NCI-H226 (cell line): Measurements from ENCODE around the gene GMEB1.
A peak's percentile ranks its signal among the peaks of the same experiment; 100 is the strongest.
"Not testable (repeated sequence)": the region's sequence is repeated elsewhere in the genome, so short reads cannot be mapped to it uniquely, and the experiment has no call there.

ENCODE experiments used
- DNase-seq: peaks from one replicate; pipeline ENCODE4 v3.0.0-alpha.2; 2015

Gene GMEB1, protein sequence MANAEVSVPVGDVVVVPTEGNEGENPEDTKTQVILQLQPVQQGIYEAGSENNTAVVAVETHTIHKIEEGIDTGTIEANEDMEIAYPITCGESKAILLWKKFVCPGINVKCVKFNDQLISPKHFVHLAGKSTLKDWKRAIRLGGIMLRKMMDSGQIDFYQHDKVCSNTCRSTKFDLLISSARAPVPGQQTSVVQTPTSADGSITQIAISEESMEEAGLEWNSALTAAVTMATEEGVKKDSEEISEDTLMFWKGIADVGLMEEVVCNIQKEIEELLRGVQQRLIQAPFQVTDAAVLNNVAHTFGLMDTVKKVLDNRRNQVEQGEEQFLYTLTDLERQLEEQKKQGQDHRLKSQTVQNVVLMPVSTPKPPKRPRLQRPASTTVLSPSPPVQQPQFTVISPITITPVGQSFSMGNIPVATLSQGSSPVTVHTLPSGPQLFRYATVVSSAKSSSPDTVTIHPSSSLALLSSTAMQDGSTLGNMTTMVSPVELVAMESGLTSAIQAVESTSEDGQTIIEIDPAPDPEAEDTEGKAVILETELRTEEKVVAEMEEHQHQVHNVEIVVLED

DNA sequence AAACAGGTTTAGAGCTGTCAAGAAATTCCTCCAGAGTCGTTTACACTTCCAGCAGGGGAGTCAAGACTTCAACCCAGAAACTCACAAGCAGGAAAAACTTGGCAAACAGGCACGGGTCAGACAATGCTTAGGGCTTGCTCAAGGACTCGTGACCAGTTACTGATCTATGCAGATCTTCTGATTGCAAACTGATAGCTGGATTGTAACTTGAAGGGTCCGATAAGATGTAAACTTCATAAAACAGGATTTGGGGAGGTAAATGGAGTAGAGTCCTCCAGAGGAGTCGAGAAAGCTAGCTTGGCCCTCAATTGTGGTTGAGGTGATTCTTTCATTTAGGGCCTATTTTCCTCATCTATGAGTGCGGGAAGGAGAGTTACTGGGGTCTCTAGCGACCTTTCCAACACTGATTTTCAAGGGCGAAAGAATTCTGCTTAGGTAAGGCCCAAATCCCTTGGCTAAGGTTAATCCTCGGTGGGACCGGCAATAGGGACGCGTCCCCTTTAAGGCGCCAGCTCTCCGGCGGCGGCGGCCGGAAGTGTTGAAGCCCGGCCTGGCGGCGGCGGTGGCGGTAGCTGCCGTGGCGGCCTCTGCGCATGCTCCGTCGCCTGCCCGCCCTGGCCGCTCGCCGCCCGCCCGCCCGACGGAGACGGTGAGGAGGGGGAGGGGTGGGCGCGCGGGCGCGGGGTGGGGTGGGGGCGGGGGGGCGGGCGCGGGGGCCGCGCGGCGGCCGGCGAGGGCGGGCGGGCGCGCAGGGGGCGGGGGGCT, at the start of gene GMEB1:
GMEB1 (plus strand) TSS at position 594 of the 765 bp plus-strand sequence. CDS start 14,829 bp downstream, outside the sequence.
- DNase-seq, result peak; percentile 77

DNA sequence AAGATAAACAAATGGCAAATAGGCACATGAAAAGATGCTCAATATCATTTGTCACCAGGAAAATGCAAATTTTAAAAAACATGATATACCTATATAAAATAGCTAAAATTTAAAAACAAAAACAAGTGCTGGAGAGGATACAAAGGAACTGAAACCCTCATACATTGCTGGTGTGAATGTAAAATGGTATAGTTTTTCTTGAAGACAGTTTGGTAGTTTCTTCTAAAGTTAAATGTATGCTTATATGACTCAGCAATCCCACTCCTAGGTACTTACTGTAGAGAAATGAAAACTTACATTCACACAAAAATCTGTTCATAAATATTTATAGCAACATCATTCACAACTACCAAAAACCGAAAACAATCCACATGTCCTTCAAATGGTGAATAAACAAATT, 36.9 kb upstream of the GMEB1 start:
- no peak for DNase-seq

DNA sequence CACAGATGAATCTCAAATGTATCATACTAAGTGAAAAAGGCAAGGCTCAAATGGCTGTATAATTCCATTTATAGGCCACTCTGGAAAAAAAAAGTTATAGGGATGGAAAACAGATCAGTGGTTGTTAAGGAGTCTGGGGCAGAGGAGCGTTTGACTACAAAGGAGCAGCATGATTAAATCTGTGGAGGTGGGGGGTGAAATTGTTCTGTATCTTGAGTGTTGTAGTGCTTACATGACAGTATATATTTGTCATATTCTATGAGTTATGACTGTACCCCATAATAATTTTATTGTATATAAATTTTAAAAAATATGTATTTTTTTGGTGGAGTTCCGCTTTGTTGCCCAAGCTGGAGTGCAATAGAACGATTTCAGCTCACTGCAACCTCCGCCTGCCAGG, 36.0 kb upstream of the GMEB1 start:
- no peak for DNase-seq

DNA sequence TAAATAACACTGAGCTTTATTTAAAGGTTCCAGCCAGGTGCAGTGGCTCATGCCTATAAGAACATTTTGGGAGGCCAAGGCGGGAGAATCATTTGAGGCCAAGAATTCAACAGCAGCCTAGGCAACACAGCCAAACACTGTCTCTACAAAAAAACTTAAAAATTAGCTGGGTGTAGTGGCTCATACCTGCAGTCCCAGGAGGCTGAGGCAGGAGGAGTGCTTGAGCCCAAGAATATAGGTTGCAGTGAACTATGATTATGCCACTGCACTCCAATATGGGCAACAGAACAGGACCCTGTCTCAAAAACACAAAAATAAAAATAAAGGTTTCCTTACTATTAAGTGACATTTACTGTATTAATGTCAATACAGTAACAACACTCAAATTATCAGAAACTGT, 27.8 kb upstream of the GMEB1 start:
- DNase-seq, result peak; percentile 39

DNA sequence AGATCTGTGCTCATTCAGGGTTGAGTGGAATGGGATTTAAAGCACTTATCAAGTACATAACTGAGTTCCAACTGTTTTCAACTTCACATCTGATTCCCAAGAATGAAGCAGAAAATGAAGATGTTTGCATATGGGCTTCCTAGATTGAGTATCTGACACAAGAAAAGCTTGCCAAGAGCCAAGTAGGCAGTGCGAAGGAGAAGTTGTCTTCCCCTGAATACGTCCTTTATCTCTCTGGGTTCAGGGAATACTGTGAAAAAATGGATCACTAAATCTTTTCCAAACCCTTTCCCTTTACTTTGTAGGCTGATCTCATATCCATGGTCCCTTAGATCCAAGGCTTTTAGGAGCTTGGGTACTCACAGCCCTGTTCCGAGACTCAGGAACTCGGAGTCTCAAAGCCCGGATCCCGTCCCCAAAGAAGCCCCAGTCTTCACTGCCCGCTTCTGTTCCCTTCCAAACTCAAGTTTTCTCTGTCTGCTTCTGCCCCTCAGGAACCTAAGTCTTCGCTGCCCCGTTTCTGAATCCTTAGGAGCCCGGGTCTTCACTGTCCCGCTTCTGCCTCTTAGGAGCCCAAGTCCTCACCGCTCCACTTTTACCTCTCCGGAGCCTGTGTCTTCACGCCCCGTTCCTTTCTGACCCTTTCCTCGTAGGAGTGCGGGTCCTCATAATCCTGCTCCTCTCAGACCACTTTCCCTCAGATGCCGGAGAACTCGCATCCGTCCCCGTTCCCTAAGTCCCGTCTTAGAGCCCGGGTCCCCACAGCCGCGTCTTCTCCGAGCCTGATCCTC, 26.3 kb upstream of the GMEB1 start:
- DNase-seq, result no peak

DNA sequence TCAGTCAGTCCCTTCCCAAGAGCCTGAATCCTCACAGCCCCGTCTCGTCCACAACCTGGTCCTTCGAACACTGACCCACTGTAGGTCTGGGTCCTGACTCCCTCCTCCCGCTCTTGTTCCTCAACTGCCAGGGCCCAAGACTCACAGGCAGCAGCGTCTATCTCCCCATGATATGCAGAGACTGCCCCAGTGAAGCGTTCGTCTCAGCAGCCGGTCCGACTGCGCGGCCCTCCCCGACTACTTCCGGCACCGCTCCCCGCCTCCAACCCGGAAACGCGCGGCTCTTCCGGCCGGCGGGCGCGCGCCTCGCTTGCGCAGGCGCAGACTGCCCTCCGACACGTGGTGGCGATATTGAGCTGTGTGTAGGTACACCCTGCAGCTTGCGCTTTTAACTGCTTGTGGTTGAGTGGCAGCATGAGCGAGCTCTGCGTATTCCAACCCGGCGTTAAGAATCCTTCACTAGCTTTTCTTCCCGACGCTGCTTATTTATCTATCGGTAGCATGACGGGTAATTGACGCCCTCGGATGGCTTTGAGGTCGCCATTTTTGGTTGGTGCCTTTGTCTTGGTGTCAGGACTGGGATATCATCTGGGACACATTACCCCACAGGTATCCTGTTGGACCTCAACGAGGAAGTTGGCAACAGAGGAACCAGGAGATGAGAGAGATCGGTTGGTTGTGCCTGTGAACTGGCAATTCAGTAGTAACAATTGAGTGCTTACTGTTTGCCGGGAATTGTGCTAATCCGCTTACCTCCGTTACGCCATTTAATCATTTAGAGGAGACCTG, 25.5 kb upstream of the GMEB1 start, which contains the start of gene TAF12:
TAF12 (minus strand) TSS at position 221 of the 789 bp plus-strand sequence. CDS start 20,986 bp downstream, outside the sequence.
- peak; percentile 93 for DNase-seq

DNA sequence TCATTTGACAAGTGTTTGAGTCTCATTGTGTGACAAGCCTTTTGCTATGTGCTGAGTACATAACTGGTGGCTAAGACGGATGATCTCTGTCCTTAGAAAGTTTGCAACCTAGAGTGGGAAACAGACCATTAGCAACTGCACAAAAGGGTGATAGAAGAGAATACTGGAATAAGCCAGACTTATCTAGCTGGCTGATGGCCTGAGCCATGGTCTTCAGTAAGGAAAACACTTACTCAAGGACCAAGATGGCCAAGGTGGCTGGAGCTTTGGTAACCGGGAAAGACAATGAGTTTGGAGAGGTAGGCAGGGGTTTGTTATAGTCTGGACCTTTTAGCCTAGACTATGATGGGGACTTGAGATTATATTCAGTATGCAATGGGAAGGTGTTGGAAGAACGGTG, 24.1 kb upstream of the GMEB1 start:
- DNase-seq, result no peak

DNA sequence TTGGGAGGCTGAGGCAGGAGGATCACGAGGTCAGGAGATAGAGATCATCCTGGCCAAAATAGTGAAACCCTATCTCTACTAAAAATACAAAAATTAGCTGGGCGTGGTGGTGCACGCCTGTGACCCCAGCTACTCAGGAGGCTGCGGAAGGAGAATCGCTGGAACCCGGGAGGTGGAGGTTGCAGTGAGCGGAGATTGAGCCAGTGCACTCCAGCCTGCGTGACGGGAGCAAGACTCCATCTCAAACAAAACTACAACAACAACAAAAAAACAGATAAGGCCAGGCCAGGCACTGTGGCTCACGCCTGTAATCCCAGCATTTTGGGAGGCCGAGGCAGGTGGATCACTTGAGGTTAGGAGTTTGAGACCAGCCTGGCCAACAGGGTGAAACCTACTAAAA, 23.2 kb upstream of the GMEB1 start:
- DNase-seq, result not testable (repeated sequence)

DNA sequence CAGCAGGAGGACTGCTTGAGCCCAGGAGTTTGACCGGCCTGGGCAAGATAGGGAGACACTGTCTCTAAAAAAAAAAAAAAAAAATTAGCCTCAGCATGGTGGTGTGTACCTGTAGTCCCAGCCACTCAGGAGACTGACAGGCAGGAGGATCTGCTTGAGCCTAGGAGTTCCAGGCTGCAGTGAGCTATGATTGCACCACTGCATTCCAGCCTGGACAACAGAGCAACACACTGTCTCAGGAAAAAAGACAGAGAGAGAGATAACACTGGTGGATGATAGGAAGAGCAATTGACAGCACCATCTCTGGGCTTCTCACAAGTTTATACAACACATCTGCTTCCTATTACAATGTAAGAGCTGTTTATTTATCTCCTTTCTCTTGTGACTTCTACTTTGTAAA, 22.5 kb upstream of the GMEB1 start:
- peak; percentile 30 for DNase-seq

DNA sequence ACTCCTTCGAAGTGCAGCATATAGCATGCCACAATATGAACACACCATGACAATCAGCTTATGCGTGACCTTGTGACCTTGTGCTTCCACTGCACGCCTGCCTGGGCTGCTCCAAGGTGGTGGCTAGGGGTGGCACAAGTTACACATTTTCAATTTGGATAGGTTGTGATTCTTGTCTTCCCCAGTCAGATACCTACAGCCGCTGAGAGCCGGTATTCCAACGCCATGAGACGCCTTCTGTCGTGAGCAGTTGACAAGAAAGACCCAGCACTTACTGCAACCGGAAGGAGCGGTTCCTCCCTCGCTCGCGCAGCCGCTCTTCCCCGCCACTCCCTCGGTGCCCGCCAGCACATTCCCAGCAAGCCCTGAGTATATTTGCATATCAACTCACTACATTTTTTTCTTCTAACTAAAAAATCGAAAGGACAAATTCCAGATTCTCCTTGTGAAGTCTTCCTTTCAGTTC, 20.5 kb upstream of the GMEB1 start:
- peak; percentile 76 for DNase-seq

DNA sequence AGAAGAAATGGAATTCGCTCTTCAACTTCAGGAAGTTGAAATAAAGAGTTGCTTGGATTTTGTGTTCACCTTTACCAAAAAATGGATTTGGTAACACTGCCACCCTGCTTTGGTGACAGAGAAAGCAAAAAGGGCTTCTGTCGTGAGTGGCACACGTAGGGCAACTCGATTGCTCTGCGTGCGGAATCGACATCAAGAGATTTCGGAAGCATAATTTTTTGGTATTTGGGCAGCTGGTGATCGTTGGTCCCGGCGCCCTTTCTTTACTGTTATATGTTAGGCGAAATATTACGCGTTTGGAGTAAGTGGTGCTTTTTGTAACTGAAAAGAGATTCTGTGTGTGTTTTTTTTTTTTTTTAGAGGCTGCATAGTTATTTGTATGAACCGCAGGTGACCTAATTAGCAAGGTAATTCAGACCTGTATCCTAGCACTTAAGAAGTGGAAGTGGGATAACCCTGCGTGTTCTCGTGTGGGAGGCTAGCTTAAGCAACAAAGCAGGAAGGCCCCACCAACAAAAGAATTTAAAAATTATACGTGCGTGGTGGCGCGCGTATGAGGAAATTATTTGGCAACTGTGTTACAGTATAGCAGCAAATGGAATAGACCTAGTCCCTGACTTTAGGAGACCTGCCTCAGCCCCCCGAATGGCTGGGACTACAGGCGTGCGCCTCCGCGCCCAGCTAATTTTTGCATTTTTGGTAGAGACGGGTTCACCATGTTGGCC, 19.9 kb upstream of the GMEB1 start, which contains the start of gene RNU11:
RNU11 (plus strand) TSS at position 127 of the 725 bp plus-strand sequence.
- peak; percentile 99 for DNase-seq

DNA sequence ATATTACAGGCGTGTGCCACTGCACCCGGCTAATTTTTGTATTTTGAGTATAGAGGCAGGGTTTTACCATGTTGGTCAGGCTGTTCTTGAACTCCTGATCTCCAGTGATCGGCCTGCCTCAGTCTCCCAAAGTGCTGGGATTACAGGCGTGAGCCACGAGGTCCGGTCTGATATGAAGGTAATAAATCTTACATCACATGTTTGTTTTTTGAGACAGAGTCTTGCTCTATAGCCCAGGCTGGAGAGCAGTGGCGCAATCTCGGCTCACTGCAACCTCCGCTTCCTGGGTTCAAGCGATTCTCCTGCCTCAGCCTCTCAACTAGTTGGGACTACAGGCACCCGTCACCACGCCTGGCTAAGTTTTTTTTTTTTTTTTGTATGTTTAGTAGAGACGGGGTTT, 15.5 kb upstream of the GMEB1 start:
- DNase-seq, result not testable (repeated sequence)

DNA sequence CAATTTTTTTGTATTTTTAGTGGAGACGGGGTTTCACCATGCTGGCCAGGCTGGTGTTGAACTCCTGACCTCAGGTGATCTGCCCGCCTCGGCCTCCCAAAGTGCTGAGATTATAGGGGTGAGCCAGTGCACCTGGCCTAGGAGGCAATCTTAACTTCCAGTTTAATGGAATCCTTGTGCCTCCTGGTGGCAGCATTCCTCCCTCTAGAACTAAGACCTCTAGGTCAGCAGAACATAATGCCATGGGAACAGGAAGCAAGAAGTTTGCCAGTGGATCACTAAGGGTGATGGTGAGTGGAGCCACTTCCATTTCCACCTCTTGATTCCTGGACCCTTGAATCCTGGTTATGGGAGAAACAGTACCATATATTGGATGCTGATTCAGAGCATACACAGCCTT, 14.7 kb upstream of the GMEB1 start:
- peak; percentile 35 for DNase-seq

DNA sequence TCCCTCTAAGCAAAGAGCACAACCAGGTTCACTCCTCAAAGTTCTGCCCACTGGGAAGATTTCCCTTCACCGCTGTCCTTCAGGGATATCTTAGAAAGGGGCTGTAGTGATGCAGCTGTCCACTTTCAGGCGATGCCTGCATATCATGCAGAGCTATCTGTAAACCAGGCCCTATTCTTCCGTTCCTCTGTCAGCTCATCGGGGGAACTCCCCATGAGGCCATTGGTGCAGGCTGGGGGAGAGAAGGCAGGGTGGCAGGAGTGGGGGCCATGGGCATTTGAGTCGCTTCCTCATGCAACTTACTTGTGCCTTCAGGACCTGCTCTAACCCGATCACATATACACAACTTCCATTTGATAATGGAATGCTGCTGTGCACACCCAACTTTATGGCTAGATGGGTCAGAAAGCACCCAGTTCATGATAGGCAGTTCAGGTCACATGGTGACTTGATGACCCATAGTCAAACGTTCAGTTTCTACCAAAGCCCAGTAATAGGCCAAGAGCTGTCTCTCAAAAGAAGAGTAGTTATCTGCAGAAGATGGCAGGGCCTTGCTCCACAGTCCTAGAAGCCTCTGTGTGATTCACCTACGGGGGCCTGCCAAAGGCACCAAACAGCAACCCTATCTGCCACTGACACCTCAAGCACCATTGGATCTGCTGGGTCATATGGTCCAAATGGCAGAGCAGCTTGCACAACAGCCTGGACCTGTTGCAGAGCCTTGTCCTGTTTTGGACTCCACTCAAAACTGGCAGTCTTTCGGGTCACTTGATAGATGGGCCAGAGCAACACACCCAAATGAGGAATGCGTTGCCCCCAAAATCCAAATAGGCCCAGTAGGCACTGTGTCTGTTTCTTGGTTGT, 12.9 kb upstream of the GMEB1 start:
- not testable (repeated sequence) for DNase-seq

DNA sequence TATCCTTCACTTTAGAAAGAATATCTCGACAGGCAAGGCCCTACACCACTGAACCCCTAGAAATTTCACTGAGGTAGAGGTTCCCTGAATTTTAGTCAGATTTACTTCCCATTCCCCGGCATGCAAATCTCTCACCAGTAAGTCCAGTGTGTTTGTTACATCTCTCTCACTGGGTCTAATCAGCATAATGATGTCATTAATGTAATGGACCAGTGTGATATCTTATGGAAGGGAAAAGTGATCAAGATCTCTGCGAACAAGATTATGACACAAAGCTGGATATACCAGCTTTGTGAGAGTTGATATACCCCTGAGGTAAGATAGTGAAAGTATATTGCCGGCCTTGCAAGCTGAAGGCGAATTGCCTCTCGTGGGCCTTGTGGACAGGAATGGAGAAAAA, 12.2 kb upstream of the GMEB1 start:
- no peak for DNase-seq

DNA sequence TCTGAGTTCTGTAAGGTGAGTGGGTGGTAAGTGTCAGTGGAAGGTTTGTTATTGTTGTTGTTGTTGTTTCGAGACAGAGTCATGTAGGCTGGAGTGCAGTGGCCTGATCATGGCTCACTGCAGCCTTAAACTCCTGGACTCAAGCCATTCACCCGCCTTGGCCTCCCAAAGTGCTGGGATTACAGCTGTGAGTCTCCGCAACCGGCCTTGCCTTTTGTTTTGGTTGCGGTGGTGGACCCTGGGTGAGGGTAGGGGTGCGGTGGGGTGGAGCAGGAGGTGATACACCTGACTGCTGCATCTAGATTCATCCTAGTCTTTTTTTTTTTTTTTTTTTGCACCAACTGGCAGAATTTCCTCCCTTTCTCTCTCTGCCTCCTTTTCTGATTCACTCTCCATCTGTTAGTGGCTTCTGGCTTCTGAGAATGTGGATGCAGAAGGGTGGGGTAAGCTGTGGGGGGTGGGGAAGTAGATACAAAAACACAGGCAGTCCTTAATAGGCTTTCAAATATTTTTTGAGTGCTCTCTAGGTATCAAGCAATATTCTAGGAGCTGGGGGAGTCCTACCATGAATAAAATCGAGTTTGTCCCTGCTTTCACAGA, 4.6 kb upstream of the GMEB1 start:
- no peak for DNase-seq

DNA sequence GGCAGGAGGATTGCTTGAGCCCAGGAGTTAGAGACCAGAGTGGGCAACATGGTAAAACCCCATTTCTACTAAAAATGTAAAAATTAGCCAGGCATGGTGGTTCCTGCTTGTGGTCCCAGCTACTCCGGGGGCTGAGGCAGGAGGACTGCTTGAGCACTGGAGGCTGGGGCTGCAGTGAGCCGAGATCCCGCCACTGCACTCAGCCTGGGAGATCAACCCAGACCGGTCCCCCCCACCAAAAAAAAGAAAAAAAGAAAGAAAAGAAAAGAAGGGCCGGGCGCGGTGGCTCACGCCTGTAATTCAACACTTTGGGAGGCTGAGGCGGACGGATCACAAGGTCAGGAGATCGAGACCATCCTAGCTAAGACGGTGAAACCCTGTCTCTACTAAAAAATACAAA, 1.8 kb upstream of the GMEB1 start:
- no peak for DNase-seq

DNA sequence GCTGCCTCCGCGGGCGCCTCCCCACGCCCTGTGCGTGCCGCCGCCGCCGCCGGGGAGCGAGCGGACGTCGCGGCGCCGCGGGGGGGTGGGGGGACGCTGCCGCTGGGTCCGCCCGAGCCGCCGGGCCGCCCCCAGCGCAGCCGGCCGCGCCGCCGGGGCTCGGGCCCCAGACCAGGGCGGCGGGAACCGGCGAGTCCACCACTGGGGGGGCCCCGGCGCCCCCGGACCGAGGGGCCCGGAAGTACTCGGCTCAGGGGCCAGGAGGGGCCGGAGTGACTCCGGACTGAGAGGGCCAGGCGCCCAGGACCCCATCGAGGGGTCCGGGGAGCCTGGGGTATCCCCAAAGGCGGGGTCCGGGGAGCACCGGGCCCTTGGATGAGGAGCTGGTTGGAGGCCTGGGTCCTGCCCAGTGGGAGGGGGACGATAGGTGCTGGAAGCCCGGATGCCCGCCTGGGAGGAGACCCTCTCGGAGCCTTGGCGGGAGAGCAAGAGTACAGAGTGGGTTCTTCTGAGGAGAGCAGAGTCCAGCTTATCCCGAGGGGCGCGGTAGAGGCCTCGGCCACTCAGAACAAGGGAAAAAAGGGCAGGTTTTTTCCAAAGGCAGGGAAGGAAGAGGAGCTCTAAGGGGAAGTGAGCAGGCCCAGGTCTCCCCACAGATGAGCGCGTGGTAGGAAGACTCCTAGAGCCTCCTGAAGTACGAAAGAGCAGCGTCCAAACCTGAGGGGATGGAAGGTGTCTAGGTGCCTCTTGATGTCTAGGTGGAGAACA, 556 bp downstream of the GMEB1 start:
- peak; percentile 59 for DNase-seq

DNA sequence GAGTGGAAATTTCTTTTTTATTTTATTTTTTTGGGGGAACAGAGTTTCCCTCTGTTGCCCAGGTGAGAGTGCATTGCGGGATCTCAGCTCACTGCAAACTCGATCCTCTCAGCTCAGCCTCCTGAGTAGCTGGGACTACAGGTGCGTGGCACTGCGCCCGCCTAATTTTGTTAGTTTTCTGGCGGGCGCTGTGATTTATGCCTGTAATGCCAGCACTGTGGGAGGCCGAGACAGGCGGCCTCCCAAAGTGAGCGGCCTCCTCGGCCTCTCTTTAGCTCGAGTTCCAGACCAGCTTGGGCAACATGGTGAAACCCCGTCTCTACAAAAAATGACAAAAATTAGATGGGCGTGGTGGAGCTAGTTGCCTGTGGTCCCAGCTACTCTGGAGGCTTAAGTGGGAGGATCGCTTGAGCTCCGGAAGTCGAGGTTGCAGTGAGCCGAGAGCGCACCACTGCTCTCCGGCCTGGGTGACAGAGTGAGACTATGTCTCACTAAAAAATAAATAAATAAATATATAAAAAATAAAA, 2.7 kb downstream of the GMEB1 start:
- DNase-seq, result no peak
